GM08714 (cell line): ENCODE measurements around the gene NCCRP1.

Source experiments
- H3K4me3 ChIP-seq: fragments of 200-500 bp; sonication (Bioruptor generic); 2 replicates; pipeline ENCODE4 v1.5.1; 2014; ENCODE audit warnings: mild to moderate bottlenecking, low read length, inconsistent platforms
- ZNF274 ChIP-seq: IDR thresholded peaks from 2 replicates; pipeline ENCODE4 v1.6.1; 2012; ENCODE audit warnings: mild to moderate bottlenecking, low read depth, low read length

NCCRP1 gene

GRCh38 chr19:39170386-39171231, 26.2 kb upstream of the NCCRP1 start:
- H3K4me3 ChIP-seq = no peak overlapping the region
- no peak for TF ChIP-seq ZNF274

- TF ChIP-seq ZNF274 = no peak
- no peak overlapping the region for H3K4me3 ChIP-seq
These were observed 25.0 kb upstream of the NCCRP1 start for GRCh38 chr19:39171479-39172465.

- TF ChIP-seq ZNF274 = no peak
- no peak overlapping the region for H3K4me3 ChIP-seq
These were observed 23.9 kb upstream of the NCCRP1 start for GRCh38 chr19:39172700-39173501.

GRCh38 chr19:39173502-39173991, 23.2 kb upstream of the NCCRP1 start:
- H3K4me3 ChIP-seq = no peak overlapping the region
- TF ChIP-seq ZNF274 = no peak

GRCh38 chr19:39174142-39174541, 22.6 kb upstream of the NCCRP1 start:
- H3K4me3 ChIP-seq = no peak overlapping the region
- TF ChIP-seq ZNF274 = no peak

- no peak for TF ChIP-seq ZNF274
- no peak overlapping the region for H3K4me3 ChIP-seq
These were observed 21.9 kb upstream of the NCCRP1 start for GRCh38 chr19:39174558-39175544.

GRCh38 chr19:39175564-39175963, 21.2 kb upstream of the NCCRP1 start:
- no peak overlapping the region for H3K4me3 ChIP-seq

GRCh38 chr19:39177110-39177699, 19.6 kb upstream of the NCCRP1 start:
- no peak overlapping the region for H3K4me3 ChIP-seq
- no peak for TF ChIP-seq ZNF274

More at GRCh38 chr19:39175564-39175963, 21.2 kb upstream of the NCCRP1 start:
- no peak for TF ChIP-seq ZNF274

- TF ChIP-seq ZNF274 = no peak
- no peak overlapping the region for H3K4me3 ChIP-seq
These were observed 19.0 kb upstream of the NCCRP1 start for GRCh38 chr19:39177736-39178135.

- no peak for TF ChIP-seq ZNF274
- no peak overlapping the region for H3K4me3 ChIP-seq
These were observed 18.3 kb upstream of the NCCRP1 start for GRCh38 chr19:39178296-39179006.

- H3K4me3 ChIP-seq = no peak overlapping the region
- no peak for TF ChIP-seq ZNF274
These were observed 17.0 kb upstream of the NCCRP1 start for GRCh38 chr19:39179754-39180153.

- H3K4me3 ChIP-seq = no peak overlapping the region
- TF ChIP-seq ZNF274 = no peak
These were observed 16.0 kb upstream of the NCCRP1 start for GRCh38 chr19:39180749-39181148.
